Measurements from ENCODE around the gene NTRK3.

GRCh38 chr15:87943626-87944025, 312.9 kb downstream of the NTRK3 start:
- TF ChIP-seq CTCF (conservative IDR thresholded peaks at IDR 0.05; ENCODE audit: low read depth, low read length) (no peak), EZH2 (IDR thresholded peaks at IDR 0.05; ENCODE audit: low read length, unreplicated experiment) (no peak)

Data from PC-3 (cell line).